CD4-positive, alpha-beta T cell treated with Interleukin-15 for 1 hour (primary cell): ENCODE measurements around the gene TMBIM6.
"Not testable (repeated sequence)": the region's sequence is repeated elsewhere in the genome, so short reads cannot be mapped to it uniquely, and the experiment has no call there.

Experiments
- DNase-seq: peaks from one replicate; pipeline ENCODE4 v3.0.0-alpha.2; 2020

Gene TMBIM6

DNA sequence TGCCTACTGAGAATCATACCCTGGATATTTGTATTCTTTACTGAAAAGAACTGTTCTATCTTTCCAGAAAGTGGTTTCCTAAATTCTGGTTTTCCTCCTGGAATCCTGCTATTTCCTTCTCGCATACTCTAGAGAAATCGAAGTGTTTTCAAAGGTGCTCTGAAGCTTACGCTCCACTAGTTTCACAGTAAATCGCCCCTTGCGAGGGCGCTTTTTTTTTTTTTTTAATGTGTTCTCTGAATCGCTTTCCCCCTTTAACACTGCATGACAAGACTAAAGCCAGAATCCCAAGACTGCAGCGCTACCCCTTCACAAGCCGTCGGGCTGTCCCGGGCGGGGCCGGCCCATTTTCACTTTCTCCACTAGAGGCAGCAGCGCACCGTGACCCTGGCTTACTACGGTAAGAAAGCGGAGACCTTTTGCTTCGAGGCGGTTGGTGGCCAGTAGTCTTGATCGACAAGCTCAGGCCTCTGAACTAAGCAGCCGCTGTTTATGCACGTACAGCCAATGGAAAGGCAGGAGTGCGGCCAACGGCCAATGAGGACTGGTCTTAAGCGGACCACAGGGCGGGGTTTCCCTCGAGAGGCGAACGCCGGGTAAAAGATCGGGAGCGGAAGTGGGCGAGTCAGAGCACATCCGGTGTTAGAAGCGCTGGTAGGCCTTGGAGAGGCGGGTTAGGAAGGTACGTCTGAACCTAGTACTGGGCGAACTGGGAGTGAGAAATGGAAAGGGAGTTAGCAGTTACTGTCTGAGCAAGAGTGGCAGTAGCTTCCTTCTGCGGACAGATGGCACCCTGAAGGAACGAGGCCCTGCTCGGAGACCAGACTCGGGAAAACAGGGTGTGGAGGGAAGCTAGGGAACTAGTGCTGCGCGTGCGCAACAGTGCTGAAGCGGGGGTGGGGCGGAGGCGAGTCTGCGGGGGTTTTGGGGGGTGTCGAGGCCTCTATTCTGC, at the start of gene TMBIM6:
TMBIM6 (plus strand) TSS at position 628 of the 952 bp plus-strand sequence. CDS start 10,937 bp downstream, outside the sequence.
- DNase-seq = peak; percentile 100

DNA sequence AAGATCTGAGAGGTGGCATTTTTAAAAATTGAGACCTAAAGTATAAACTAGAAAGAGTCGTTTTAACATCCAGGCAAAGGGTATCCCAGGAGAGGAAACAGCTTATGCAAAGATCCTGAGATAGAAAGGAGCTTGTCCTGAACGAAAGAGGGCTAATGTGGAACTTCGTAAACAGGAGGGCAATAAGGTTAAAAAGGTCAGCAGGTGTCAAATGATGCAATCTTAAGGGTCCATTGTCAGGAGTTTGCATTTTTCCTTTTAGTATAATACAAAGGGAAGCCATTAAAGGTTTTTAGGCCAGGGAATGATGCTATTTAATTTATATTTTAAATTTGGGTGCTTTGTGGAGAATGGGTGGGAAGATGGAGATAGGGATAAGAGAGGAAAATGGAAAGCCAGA, 48.5 kb upstream of the TMBIM6 start:
- DNase-seq = no peak

DNA sequence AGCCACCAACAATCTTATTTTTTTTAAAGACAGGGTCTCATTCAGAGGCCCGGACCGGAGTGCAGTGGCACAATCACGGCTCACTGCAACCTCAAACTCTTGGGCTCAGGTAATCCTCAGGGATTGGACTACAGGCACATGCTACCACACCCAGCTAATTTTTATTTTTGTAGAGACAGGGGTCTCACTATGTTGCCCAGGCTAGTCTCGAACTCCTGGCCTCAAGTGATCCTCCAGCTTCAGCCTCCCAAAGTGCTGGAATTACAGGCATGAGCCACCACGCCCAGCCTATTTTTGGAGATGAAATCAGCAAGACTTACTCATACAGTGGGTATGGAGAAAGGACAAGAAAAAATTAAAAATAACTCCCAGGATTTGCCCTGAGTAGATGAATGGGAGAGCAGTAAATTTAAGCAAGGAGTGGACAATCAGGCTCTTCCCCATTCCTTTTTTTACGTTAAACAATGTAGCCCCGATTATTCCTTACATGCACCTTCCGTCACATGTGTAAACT, 47.4 kb upstream of the TMBIM6 start:
- DNase-seq = no peak

DNA sequence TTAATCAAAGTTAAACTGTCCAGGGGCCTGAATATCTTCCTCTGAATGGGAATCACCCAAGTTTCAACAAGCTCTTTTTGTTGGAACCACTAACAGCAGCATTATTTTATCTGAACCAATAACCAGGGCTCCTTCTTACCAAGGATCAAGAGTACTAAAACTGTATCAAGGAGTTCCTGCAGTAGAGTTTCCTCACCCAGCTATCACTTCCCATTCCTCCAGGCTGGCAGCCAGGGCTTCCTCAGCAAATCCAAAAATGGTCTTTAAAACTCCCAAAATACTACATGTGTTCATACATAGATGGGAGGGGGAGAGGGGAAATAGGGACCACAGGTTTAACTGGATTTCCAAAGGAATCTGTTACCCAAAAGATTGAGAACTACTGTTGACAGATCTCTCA, 44.6 kb upstream of the TMBIM6 start:
- DNase-seq = no peak

DNA sequence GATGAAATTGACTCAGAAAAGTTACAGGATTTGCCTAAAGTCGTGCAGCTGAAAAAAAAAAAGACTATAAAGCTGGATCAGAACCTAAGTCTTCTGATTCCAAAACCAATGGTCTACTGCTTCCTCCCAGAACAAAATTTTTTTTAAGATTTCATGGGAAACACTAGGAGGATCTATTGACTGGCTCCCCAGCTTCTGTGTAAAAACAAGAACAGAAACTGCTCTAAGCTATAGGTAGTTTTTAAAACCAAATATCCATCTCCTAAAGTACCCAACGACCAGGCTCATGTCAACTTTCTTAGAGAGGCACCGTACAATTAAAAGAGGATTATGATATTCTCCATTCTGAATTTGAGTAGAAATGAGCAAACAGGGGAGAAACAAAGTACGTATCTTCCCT, 43.5 kb upstream of the TMBIM6 start:
- DNase-seq = no peak

- DNase-seq = peak; percentile 41
These were observed 42.5 kb upstream of the TMBIM6 start for GRCh38 chr12:49698619-49699545.

DNA sequence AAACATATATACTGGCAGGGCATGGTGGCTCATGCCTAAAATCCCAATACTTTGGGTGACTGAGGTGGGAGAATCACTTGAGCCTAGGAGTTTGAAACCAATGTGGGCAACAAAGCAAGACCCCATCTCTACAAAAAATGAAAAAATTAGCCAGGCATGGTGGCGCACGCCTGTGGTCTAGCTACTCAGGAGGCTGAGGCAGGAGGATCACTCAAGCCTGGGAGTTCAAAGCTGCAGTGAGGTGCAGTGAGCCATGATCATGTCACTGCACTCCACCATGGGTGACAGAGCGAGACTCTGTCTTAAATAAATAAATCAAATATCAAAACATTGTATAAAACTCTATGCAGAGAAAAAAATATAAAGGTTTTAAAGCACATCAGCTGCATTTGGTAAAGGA, 39.3 kb upstream of the TMBIM6 start:
- no peak for DNase-seq

GRCh38 chr12:49702676-49703215, 38.6 kb upstream of the TMBIM6 start:
- DNase-seq = no peak

DNA sequence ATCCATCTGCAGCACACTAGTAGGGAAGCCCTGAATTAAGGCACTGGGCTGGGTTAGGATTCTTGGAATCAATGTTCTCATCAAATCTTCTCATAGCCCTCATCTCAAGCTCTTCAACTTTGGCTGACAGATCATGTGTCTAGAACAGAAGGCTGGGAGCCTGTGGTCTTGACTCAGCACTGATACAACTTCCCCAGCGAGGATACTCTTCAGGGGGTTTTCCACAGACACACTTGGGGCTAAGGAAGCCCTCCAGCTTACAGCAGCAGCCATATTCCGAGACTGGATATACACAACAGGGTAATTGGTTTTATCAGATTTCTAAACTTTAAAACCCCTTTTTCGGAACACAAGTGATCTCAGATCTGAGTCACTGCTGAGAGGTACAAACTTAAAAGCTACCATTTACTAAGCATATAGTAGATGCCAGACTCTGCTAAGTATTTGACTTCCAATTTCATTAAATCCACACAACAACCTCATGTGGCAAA, 37.7 kb upstream of the TMBIM6 start:
- peak; percentile 56 for DNase-seq

DNA sequence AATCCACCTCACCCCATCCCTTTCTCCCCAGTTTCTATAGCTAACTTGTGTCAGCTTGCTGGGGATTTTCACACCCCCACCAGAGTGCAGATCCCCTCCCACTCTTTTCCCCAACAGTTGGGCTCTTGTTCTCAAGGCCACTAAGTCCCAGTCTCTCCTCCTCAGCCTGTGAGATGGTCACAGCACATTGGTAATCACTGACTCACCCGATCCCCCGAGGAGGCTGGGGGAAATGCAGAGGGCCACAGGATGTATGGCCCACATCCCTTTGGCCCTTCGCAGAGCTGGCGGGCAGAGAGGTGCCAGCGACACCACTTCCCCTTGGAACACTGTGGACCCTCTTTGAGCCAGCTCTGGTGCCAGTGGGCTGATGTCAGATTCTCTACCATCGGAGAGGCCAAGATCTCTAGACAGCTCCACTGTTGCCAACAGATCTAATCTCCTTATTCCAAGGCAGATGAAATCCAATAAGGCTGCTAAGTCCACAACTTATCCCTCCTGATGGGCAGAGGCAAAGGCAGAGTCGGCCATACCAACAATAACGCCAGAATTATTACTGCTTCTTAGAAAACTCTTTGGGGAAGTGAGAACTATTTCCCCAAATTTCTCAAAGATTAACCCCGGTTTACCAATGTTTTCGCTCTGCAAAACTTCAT, 35.8 kb upstream of the TMBIM6 start:
- peak; percentile 43 for DNase-seq

DNA sequence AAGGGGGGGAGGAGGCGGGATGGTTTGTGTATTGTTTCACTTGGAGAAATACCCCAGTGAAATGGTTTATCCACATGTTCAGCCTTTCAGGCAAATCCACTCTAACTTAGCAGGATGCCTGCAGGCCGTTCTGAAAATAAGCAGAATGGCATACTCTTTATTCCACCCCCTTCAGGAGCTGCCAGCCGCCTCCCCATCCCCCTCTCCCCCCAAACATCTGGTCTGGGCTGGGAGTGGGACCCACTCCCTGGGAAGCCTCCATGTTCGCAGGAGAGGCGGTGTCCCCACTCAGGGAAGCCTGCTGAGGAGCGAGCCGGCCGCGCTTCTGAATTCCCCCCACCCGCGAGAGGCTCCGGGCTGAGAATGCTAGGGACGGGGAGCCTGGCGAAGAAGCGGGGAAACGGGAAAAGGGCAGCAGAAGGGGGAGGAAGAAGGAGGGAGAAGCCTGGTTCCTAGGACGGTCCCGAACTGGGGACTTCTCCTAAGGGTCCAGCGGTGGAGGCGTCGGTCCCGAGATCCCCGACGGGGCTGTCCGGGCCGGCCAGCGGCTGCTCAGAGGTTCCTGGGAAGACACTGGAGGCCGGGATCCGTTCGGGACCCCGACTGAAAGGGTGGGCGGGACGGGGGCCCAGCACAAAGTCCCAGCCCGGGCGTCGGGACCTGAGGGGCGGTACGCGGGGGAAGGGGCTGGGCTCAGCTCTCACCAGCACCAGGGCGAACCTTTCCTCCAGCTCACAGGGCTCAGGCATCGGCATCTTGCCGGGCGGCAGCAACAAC, 34.8 kb upstream of the TMBIM6 start:
- no peak for DNase-seq

DNA sequence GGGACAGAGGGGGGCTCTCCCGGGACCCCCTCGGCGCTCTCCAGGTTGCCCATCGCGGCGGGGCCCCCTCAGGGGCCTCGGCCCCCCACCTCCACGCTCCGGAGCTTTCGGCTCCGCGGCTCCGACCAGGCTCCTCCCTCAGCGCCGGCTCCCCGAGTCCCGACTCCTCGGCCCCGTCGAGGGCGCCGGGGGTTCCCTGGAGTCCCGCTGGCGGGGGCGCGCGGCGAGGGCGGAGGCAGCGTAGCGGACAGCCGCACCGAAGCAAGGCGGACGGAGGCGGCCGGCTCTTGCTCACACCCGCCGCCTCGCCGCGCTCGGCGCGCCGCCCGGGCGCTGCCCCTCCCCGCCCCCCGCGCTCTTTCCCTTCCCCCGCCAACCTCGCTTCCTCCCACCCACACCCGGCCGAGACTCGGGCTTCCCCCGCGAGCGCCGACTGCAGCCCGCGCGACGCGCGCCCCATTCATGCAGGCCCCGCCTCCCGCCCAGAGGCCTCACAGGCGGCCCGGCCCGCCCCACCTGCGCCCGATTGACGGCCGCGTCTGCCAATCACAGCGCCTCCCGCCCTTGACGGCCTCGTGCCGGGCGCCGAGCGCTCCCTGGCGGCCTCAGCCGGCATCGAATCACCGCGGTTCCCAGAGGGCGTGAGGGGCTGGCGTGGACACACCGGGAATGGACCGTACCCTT, 34.1 kb upstream of the TMBIM6 start, which contains the start of gene FMNL3:
FMNL3 (minus strand) TSS at position 278 of the 684 bp plus-strand sequence; CDS start at position 53, 225 bp downstream.
- DNase-seq = peak; percentile 98

DNA sequence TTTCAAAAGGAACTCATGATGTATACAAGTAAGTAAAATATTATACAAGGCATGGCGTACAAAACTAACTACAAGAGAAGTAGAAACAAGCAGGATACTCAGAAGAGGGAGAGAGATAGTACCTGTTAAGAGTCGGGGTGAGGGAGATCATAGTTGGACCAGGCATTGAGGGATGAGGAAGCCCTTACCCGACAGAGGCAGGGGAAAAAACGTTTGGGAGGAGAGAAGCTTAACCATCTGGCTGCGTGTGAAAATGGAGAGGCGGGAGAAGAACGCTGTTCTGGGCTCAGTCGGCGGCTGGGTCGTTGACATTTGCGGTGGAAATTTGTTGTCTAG, 33.6 kb upstream of the TMBIM6 start:
- DNase-seq = no peak

DNA sequence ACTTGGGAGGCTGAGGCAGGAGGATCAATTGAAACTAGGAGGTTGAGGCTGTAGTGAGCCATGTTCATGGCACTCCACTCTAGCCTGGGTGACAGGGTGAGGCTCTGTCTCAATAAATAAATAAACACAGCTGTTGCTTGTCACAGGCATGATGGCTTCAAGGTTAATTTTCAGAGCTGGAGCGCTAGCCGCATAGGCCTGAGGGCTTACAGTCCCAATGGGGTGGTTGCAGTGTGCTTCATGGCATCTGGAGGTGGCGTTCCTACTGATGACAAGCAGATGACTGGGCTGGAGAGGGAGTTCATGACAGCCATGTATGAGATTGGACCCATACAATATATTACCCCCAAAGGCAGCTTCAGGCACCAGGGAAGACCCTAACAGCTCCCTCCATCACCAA, 32.5 kb upstream of the TMBIM6 start:
- DNase-seq = no peak

DNA sequence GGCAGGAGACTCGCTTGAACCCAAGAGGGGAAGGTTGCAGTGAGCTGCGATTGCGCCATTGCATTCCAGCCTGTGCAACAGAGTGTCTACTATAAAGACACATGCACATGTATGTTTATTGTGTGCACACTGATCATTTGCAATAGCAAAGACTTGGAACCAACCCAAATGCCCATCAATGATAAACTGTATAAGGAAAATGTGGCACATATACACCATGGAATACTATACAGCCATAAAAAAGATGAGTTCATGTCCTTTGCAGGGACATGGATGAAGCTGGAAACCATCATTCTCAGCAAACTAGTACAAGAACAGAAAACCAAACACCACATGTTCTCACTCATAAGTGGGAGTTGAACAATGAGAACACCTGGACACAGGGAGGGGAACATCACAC, 27.4 kb upstream of the TMBIM6 start:
- DNase-seq = not testable (repeated sequence)

DNA sequence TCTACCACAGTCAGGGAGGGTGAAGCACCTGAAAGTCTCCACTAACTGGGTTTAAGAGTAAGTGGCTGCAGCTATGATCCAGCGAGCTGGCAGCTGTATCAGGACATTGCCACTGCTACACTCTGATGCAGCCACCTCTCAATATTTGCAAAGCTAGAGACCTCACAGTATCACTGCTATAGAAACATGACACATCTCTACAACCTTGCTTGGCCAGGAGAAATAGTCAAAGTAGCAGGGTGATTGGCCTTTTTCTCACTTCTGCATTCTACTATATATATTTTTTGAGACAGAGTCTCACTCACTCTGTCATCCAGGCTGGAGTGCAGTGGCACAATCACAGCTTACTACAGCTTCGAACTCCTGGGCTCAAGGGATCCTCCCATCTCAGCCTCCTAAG, 24.8 kb upstream of the TMBIM6 start:
- DNase-seq = no peak

DNA sequence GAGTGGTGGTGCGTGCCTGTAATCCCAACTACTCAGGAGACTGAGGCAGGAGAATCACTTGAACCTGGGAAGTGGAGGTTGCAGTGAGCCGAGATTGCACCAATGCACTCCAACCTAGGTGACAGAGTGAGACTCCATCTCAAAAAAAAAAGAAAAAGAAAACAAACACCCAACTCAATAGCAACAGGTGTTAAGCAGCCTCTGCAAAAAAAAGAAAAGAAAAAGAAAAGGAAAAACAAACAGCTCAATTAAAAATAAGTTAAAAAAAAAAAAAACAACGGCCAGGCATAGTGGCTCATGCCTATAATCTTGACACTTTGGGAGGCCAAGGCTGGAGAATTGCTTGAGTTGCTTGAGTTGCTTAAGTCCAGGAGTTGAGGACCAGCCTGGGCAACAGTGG, 23.6 kb upstream of the TMBIM6 start:
- not testable (repeated sequence) for DNase-seq

- no peak for DNase-seq
These were observed 21.1 kb upstream of the TMBIM6 start for GRCh38 chr12:49720214-49720613.

DNA sequence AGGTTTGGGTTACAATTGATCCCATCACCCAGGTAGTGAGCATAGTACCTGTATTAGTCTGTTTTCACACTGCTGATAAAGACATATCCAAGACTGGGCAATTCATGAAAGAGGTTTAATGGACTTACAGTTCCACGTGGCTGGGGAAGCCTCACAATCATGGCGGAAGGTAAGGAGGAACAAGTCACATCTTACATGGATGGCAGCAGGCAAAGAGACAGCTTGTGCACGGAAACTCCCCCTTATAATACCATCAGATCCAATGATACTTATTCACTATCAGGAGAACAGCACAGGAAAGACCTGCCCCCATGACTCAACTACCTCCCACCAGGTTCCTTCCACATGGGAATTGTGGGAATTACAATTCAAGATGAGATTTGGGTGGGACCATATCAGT, 20.0 kb upstream of the TMBIM6 start:
- DNase-seq = not testable (repeated sequence)

GRCh38 chr12:49728446-49728845, 12.9 kb upstream of the TMBIM6 start:
- DNase-seq = no peak

DNA sequence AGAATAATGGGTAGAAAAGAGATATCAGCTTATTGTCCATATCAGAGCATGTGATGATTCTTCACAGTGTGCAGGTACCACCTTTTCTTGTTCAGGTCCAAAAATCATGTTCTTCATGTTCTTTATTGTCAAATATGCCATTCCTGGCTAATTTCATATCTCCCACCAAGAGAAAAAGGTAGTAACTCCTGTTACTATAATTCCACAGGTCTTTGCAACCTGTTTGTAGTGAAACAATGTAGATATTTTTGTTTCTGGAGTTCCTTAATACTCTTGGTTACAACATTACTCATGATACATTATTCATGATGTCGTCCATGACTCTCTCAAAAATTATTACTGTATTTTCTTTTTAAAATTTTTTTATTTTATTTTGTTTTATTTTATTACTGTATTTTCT, 11.3 kb upstream of the TMBIM6 start:
- DNase-seq = no peak
